HG03442 (cell line): ENCODE results near the gene PBX4.
A peak's percentile ranks its signal among the peaks of the same experiment; 100 is the strongest.

Experiments
- ATAC-seq: cut with Tn5 transposase; IDR thresholded peaks from one replicate; pipeline ENCODE4 v1.9.1; 2021; ENCODE audit warnings: mild to moderate bottlenecking, moderate library complexity; ENCODE audit not compliant: unreplicated experiment

PBX4 gene

DNA sequence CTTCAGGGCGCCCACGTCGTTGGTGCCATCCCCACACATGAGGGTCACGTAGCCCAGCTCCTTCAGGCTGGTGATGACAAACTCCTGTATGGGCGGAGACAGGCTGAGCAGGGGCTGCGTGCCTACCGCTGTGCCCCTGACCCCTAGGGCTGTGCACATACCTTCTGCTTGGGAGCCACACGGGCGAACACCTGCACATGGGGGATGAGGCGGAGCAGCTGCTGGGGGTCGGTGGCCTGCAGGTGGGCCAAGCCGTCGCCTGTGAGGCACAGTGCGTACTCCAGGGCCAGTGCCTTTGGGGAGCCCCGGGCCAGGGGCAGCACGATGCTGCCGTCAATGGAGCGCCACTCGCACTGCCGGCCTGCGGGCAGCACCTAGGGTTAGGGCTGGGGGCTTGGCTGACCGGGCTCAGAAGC lies 31.1 kb upstream of the PBX4 start:
- ATAC-seq = no peak

DNA sequence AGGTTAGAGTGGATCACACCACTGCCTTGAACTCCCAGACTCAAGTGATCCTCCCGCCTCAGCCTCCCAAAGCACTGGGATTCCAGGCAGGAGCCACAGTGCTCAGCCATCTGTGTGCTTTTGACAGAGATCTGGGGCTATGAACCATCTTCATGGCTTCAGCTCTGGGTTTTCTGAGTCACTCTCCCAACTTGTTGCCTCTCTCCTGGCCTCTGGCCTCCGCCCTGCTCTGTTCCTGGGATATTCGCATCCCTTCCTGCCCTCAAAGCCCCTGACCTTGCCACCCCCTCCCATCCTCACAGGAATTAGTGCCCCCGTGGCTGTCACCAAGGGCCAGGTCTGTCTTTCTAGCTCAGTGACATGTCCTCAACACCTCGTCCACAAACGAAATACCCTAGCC lies 30.7 kb upstream of the PBX4 start:
- no peak for ATAC-seq

DNA sequence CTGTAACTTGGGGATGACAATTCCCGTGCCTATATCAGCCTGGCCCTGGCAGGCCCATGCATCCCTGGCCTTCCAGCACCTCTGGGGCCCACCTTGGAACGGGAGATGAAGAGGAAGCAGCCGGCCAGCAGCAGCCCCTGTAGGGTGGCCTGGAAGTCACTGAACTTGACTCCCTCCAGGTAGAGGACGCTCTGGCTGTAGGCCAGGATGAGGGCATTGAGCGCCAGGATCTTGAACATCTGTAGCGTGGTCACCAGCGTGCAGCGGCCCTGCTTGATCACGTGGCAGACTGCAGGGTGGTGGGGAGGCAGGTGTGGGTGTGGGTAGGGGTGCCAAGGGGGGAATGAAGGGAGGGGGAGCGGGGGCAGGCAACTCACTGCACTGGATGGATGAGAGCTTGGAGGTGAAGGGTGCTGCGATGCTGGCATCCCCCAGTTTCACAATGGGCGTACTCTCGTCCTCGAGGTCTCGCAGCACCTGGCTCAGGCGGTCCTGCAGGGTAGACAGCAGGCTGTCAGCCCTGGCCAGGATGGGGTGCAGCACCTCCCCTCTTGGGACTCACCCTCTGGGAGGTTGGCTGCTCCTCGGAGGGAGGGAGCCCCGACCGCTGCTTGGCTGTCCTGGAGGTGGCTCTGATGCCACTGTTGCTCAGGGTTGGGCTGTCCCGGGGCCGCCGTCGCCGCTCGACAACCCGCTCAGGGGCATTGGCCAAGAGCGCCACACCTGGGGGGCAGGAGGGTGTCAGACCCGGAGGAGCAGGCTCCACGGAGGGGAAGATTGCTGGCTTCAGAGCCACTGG lies 28.7 kb upstream of the PBX4 start:
- no peak for ATAC-seq

DNA sequence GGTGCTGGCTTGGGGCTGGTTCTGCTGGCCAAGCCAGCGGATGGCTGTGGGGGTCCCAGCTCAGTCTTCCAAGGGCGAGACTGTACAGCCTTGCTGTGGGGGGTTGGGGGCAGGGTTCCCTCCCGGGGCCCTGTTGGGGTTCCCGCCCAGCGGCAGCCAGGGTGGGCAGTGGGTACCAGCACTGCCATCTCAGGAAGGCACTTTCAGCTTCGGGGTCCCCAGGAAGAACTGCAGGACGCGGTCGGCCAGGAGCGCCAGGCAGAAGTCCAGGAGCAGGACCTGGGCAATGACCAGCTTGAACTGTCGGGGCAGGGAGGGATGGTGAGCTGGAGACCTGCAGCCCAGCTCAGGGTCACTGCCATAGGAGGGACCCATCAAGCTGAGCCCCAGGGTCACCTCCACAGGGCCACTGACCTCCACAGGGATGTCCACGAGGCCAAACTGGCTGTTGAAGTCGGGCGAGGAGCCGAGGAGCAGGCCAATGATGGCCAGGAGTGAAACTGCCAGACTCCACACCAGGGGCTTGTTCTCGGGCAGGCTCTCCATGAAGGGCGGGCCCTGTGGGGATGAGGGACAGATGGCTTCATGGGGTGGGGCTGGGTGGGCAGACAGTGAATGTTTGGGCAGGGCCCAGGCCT lies 26.9 kb upstream of the PBX4 start:
- no peak for ATAC-seq

DNA sequence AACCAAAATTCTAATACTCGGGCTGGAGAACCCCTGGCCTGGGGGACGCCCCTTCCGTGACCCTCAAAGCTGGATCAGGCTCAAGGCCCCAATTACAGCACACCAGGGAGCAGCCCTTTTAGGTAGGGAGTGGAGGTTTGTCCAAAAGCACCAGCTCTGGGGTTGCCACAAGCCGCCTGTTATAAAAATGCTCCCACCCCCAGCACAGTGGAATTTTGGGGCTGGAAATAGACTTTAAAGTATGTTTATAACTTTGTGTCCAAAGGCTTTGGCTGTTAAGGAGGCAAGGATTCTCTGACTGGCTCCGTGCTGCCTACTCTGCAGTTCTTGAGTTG lies 25.5 kb upstream of the PBX4 start:
- ATAC-seq = no peak

DNA sequence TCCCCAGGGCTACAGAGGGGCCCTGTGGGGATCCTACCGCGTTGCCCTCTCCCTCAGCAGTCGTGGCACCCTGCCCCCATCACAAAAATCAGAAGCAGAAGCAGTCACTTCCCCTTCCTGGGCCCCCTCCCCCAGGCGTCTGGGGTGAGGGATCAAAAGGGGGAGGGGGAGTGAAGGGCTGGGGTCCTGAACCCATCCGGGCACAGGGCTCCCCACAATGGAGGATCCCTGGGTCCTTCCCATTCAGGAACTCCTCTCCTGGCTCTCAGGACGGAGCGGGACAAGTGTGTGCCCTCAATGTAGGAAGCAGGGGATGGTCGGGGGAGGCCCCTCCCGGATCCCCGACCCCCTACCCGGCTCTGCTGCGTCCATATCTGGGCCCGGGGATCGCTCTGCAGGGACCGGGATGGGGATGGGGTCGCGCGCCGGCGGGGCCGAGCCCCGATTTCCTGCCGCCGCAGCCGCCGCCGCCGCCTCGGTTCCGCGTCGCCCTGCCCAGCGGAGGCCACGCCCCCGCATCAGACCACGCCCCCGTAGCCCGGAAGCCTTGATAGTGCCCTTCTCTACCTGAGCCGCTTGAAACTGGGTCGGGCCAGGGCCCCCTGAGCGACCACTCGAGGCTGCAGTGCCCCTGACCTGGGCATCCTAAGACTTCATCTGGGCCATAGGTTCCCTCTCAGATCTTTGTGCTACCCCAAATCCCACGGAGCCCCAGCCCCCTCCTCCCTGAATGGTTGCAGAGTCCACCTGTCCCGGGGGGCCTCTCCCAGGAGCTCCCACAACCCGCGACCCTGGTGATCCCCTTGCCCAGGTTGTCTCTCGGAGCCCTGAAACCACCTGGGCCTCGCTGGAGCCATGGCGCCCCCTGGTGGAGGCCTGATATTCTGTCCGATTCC lies 24.9 kb upstream of the PBX4 start, which contains the start of gene GMIP:
TSS of gene GMIP (minus strand) at position 500 of the 896 bp plus-strand sequence. CDS start at position 372, 128 bp downstream.
- ATAC-seq = peak; percentile 64

DNA sequence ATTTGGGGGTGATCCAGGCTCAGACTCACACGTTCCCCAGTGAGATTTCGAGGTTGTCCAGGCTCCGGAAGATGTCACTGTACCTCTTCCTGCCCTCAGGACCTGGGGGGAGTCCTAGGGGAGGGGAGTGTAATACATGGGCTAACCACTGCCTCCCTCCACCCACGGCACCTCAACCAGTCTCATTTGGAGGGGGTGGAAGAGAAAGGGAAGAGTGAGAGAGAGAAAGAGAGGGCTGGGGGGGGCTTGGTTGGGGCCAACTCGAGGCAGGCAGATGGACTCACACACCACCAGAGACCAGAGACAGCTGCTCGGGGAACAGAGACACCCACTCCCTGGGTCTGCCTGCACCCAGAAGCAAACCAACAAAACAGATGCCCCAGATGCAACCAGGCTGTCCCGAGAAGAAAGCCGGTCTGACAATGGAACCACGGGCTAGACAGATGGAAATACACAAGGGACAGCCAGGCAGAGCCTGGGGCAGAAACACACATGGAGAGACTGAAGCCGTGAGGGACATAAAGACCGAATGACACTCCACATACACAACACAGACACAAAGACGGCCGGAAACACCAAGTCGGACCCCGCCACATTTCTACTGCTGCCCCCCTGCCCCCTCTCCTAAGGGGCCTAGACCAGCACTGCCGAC lies 24.1 kb upstream of the PBX4 start:
- ATAC-seq = no peak

DNA sequence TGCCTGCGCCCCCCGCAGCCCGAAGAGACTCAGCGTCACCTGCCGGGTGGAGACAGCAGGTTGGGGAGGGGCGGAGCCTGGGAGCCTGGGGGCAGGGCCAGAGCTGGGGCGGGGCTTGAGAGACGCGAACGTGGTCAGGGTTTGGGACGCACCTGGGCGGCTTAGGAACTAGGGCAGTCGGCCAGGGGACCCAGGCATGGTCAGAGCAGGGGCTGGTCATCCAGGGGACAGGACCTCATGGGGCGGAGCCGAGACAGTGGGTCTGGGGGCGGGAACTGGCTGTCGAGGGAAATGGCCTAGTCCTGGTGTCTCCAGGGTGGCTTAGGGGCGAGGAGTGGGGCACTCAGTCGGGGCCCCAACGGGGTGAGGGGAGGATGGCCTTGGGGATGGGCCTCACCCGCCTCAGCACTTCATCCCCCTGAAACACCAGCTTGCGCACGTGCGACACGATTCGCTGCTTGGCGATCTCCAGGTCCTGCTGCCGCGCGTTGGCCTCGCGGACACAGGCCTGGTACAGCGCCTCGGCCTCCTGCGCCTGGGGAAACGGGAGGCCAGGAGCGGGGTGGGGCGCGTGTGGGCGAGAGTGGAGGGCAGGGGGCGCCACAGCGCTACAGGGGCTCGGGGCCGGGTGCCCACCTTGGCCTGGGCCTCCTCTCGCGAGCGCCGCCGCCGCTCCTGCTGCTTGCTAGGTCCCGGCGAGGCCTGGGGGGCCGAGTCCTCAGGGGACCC lies 19.2 kb upstream of the PBX4 start:
- no peak for ATAC-seq

DNA sequence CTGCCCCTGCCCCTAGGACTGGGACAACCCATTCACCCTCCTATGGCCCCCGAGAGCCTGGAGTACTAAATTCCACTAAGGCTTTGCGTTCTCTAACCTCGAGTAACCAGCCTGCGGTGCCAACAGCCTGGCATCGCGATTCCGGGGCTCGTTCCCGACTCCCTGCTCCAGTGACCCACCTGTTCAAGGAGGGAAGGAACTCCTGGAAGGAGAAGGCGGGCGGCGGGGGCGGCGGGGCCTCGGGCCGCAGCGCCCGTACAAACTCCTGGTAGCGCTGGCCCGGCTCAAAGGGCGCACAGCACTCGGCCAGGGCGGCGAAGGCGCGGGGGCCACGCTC lies 18.7 kb upstream of the PBX4 start:
- no peak for ATAC-seq

DNA sequence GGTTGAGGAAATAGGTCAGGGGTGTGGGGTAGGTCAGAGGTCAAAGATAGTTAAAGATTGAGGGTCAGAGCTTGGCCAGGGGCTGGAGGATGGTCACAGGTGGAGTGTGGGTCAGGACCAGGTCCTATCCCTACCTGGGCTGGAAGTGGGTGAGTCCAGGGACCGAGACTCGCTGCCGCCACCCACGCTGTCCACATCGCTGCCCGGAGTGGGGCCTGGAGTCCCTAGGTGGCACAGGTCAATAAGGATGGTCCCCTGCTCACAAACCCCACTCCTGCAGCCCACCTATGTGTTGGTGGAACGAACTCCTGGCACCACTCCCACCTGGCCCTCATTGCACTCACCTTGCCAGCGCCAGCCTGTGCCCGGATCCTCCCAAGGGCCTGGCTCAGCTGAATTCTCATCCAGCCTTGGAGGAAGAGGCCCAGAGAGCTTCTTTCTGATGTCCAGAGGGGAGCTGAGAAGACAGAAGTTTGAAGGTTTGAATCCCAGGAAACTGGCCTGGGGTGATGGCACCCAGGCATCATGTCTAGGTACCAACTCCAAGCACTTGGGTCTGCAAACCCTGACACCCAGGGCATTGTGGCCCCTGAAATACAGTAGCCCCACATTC lies 18.2 kb upstream of the PBX4 start:
- ATAC-seq = no peak

DNA sequence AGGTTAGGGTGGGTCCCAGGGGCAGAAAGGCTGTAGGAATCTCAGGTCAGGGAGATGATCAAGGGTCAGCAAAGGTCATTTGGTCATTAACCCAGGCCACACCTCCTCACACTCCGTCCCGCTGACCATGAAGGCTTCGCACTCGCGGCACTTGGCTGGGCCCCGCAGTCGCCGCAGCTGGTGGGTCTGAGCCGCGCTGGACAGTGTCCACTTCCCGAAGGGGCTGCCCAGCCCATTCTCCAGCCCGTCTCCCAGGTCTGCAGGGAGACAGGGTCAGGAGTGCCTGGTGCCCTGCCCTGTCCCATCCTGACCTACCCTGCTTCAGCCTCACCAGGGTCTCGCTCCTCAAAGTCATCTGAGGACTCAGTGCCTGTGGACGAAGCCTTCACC lies 16.8 kb upstream of the PBX4 start:
- ATAC-seq = no peak

DNA sequence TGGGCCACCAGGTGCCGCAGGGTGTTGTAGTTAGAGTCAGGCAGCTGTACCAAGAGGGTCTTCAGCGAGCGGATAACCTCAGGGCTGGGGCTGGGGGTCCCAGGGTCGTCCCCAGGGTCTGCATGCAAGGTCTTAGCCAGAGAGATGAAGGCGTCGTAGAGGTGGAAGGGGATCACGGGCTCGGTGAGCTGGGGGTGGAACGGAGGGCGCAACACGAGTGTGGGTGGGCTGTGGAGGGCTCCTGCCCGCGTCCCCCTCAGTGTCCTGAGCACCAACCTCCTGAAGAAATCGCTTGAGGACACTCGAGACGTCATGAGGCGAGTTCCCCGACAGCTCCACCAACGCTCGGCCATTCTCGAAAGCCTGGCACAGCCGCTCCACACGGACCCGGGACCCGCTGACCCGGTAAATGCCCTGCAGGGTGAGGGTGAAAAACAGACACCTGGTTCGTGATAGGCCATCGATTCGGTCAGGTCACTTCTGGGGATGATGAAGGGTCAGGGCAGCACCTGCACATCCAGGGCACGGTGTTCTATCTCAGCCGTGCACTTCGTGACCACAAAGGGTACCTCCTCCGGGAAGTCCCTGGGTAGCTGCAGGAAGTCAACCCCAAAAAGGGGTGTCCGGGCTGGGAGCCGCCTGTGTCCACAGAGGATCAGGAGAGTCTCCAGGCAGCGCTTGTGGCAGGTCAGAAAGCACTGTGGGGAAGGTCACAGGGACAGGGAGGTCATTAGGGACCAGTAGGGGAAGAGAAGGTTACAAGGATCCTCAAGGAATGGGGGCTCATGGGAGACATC lies 16.2 kb upstream of the PBX4 start:
- ATAC-seq = no peak

DNA sequence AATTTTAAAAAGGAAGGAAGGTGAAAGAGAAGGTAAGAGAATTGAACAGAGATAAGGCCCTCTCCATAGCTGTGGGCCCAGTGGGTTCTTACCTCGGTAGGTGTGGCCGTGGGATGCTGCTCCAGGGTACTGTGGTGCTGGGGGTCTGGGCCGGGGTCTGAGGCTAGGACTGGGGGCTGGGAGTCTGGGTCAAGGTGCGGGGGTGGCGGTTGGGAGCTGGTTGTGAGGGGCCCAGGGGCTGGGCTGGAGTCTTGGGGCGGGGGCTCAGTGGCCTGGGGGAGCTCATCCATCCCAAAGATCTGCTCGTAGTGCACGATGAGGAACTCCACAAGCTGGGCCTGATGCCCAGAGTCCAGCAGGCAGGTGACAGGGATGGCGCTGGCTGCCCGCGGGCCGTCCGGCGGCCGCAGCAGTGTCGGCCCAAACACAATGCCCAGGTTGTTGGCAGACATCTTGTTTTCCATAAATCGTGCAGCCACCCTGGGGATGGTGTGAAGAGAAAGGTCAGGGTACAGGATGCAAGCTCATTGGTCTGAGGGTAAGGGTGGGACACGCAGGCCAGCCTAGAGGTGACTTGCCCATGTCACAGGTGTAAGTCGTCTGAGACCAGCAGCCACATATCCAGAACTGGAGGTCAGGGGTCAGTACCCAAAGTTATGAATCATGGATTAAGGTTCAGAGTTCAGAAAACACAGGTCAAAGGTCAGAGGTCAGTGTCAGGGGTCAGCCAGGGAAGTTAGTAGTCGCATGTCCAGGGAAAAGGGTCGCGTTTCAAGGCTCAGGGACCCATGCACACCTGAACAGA lies 15.4 kb upstream of the PBX4 start:
- no peak for ATAC-seq

DNA sequence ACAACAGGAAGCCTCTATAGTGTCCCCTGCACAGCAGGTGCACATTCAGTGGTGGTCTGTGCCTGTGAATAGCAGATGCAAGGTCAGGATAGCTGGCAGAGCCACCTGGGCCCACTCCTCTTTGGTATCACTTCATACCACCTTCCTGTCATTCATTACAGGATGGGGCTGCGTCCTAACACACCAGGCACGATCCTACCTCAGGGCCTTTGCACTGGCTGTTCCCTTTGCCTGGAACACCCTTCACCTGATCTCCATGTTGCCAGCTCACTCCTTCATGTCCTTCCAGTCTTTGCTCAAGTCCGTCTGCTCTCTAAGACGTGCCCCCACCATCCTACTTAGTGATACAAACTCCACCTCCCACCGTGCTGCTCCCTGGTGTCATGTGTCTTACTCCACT lies 14.2 kb upstream of the PBX4 start:
- no peak for ATAC-seq

DNA sequence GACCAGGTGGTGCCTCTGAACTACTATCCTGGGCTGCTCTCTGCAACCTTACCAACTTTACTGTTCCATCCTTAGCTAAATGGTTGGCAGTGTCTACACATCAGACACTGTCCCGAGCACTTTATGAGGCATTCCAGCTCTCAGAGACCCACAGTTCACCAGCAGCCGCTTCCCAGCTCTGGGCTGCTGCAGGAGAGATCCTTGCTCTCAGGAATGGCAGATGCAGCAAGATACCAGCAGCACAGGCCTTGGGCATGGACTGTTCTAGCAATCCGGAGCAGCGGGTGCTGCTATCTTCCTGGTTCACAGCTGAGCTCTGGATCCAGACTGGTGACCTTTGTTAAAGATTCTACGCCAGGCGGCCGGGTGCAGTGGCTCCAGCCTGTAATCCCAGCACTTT lies 12.9 kb upstream of the PBX4 start:
- no peak for ATAC-seq

DNA sequence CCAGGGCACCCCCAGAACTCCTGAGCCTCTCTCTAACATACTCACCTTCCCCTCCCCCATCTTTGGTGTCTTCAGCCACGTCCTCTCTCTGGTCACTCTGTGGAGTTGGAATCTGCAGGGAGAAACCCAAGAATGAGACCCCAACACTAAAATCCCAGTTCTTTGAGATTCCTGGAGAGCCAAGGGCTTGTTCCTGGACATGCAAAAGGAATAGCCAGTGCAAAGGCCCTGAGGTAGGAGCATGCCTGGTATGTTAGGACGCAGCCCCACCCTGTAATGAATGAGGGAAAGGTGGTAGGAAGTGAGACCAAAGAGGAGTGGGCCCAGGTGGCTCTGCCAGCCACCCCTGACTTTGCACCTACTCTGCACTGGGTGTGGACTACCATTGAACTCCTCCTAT lies 11.9 kb upstream of the PBX4 start:
- no peak for ATAC-seq

DNA sequence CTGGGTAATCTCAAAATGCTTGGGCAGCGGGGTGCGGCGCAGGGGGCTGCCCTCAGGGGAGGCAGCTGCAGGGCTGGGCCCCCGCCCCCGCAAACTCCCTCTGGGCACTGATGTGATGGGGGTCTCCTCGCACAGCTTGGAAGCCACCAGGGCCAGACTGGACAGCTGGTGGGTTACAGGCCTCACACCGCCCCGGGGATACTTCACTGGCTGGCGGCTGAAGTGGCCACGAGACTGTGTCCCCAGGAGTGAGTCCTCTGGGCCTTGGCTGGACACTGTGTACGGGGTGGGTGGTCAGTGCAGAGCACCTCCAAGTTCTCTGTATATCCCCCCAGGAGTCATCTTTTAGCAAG lies 11.6 kb upstream of the PBX4 start:
- ATAC-seq = no peak

DNA sequence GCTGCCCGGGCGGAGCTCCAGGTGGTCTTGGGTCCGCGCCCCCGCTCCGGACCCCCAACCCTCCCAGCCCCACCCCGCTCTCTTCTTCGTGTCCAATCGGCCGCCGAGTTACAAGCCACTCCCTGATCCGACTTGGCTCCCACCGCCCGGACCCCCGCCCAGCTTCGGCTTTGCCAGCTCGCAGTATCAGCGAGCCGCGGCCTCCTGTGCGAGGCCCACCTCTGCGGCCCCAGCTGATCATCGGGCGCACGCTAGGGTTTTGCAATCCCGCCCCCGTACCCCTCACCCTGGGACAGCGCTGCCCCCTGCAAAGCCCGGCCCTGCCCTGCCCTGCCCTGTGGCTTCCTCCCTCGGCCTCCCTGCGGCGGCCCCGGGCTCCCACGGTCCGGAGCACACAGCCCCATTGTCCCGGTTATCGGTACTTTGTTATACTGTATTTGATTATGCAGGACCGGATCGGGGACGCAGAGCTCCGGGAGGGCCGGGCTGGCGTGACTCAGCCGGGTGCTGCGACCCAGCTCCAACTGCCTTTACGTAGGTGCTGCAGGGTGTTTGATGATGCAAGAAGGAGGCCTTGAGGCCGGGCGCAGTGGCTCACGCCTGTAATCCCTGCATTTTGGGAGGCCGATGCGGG lies 10.1 kb upstream of the PBX4 start:
- ATAC-seq = peak; percentile 11
